HepG2 (cell line): ENCODE data around the gene SMARCB1. TPM values are rescaled to one million over a fixed set of nuclear protein-coding genes. Genes with fewer than 3 reads are reported as not detected.

Source experiments
- HNRNPH1 ChIP-seq: fragments of 200-400 bp; formaldehyde crosslinking; optimal IDR thresholded peaks from 2 replicates; pipeline ENCODE3; 2017; ENCODE audit warnings: mild to moderate bottlenecking, low read depth, low read length
- KLF12 ChIP-seq: sonication (generic); formaldehyde crosslinking; IDR thresholded peaks from 2 replicates; pipeline ENCODE4 v1.4.0; 2020; ENCODE audit warnings: missing genetic modification reagents, borderline replicate concordance
- MAF1 ChIP-seq: sonication (generic); formaldehyde crosslinking; IDR thresholded peaks from 2 replicates; pipeline ENCODE4 v1.5.0; 2020; ENCODE audit warnings: missing genetic modification reagents, borderline replicate concordance
- MED13 ChIP-seq: sonication (generic); formaldehyde crosslinking; IDR thresholded peaks from 2 replicates; pipeline ENCODE4 v1.5.0; 2020; ENCODE audit warnings: missing genetic modification reagents
- MED8 ChIP-seq: sonication (generic); formaldehyde crosslinking; IDR thresholded peaks from 2 replicates; pipeline ENCODE4 v1.8.1; 2023; ENCODE audit warnings: mild to moderate bottlenecking, missing genetic modification reagents; ENCODE audit not compliant: insufficient replicate concordance
- NCOA5 ChIP-seq: sonication (generic); formaldehyde crosslinking; IDR thresholded peaks from 2 replicates; pipeline ENCODE4 v1.4.0; 2020; ENCODE audit warnings: missing genetic modification reagents
- PHF21A ChIP-seq: sonication (generic); formaldehyde crosslinking; IDR thresholded peaks from 2 replicates; pipeline ENCODE4 v1.5.0; 2020; ENCODE audit warnings: mild to moderate bottlenecking, missing genetic modification reagents
- RNF2 ChIP-seq: fragments of 450-650 bp; conservative IDR thresholded peaks from 2 replicates; pipeline ENCODE4 v1.6.1; 2016; ENCODE audit warnings: low read depth
- SALL1 ChIP-seq: sonication (generic); formaldehyde crosslinking; IDR thresholded peaks from 2 replicates; pipeline ENCODE4 v1.8.0; 2022; ENCODE audit warnings: mild to moderate bottlenecking, missing genetic modification reagents
- TMF1 ChIP-seq: sonication (generic); formaldehyde crosslinking; IDR thresholded peaks from 2 replicates; pipeline ENCODE4 v1.8.1; 2022; ENCODE audit warnings: low read depth, missing genetic modification reagents
- U2AF2 ChIP-seq: fragments of 200-400 bp; formaldehyde crosslinking; IDR thresholded peaks from 2 replicates; pipeline ENCODE4 v1.6.1; 2017; ENCODE audit warnings: low read depth, mild to moderate bottlenecking, low read length
- ZBTB7A ChIP-seq: sonication (generic); formaldehyde crosslinking; IDR thresholded peaks from 2 replicates; pipeline ENCODE4 v1.8.0; 2022; ENCODE audit warnings: mild to moderate bottlenecking, missing genetic modification reagents
- ZMYM2 ChIP-seq: sonication (generic); formaldehyde crosslinking; IDR thresholded peaks from 2 replicates; pipeline ENCODE4 v1.8.0; 2022; ENCODE audit warnings: mild to moderate bottlenecking, missing genetic modification reagents
- ZMYM3 ChIP-seq: sonication (generic); formaldehyde crosslinking; IDR thresholded peaks from 2 replicates; pipeline ENCODE4 v1.5.1; 2020; ENCODE audit warnings: mild to moderate bottlenecking, missing genetic modification reagents
- ZNF333 ChIP-seq: sonication (generic); formaldehyde crosslinking; IDR thresholded peaks from 2 replicates; pipeline ENCODE4 v1.4.0; 2020; ENCODE audit warnings: mild to moderate bottlenecking, missing genetic modification reagents, borderline replicate concordance
- ZNF780A ChIP-seq: sonication (generic); formaldehyde crosslinking; IDR thresholded peaks from 2 replicates; pipeline ENCODE4 v1.8.0; 2022; ENCODE audit warnings: mild to moderate bottlenecking, missing genetic modification reagents, moderate library complexity
- polyA plus RNA-seq, 8 experiments: library from polyadenylated mRNA; depleted of rRNA in 3 of 8; stranded (reverse) in 7 of 8; unstranded in 1 of 8; fragments of >200 nt; fragmentation: Illumina TruSeq in 4 of 8; extraction: Trizol in 4 of 8; gene quantifications; 2 replicates each; pipeline versions ENCODE4 v1.2.1 to v1.2.3, GENCODE V29; 2011 to 2016; ENCODE audit warnings: low read depth in 4 of 8, missing spikeins in 1 of 8, mixed read lengths in 1 of 8; ENCODE audit not compliant: insufficient read depth in 1 of 8
- total RNA-seq, 5 experiments: library from RNA; depleted of rRNA; stranded (reverse); fragments of >200 nt; fragmentation: Illumina TruSeq; extraction: Trizol; gene quantifications; 2 replicates each; pipeline ENCODE4 v1.2.3, GENCODE V29; 2016; ENCODE audit warnings: low read depth in 1 of 5
- TF ChIP-seq, protein P1 (sequence below): sonication (generic); formaldehyde crosslinking; IDR thresholded peaks from 2 replicates; pipeline ENCODE4 v1.5.0; 2020; ENCODE audit warnings: missing genetic modification reagents
- TF ChIP-seq, protein P2 (sequence below): sonication (generic); formaldehyde crosslinking; conservative IDR thresholded peaks from 2 replicates; pipeline ENCODE4 v1.4.0; 2020; ENCODE audit warnings: missing genetic modification reagents
- TF ChIP-seq, protein P3 (sequence below): sonication (generic); formaldehyde crosslinking; IDR thresholded peaks from 2 replicates; pipeline ENCODE4 v1.4.0; 2020; ENCODE audit warnings: missing genetic modification reagents
- TF ChIP-seq, protein P4 (sequence below): sonication (generic); formaldehyde crosslinking; IDR thresholded peaks from 2 replicates; pipeline ENCODE4 v1.5.0; 2020; ENCODE audit warnings: missing genetic modification reagents, mild to moderate bottlenecking, borderline replicate concordance

The SMARCB1 gene
- total and polyA plus RNA-seq, 2 of the 13 experiments (the other 11 are each of a cell fraction or from before 2014, with no cell fraction given) = 74.0 to 166 TPM

DNA sequence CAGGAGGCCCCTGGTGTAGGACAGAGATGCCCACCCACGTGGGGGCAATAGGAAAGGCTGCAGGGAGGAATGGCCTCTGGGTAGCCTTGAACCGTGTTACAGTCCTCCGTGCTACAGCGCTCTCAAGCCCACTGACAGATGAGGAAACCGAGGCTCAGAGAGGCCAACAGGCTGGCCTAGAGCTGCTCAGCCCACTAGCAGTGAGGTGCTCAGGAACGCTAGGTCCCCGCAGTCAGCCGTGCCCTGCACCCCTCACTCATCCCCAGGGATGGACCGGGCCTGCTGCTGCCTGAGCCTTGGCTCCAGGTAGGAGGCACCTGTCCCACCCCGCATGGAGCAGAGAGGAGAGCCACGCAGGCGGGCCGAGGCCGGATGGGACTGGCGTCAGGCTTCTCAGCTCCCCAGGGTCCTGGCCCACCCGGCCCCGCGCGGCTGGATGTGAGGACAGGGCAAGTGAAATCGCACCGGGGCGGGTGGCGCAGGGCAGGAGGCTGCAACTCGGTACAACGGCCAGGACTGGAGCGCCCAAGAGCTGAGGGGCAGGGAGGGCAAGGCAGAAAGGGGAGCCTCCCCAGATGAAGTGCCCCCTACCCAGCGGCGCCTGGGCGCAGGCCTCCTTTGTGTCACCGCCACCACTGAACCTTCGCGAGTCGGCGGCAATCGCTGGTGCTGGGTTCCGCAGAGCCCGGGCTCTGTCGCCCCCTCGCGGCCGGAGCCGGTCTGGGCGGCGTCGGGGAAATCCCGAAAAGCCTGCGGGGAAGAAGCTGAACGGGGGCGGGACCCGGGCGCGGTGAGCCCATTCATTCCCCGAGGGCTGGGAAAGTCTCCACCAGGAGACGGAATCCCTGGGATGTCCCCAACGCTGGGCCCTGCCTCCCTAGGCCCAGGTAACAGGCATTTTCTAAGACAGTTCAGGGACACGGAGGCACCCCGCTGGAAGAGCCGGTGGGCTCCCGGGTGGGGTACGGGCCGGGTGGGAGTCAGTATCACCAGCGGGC is 62.5 kb downstream of the SMARCB1 start (continued):
- TF ChIP-seq, protein P1, sequence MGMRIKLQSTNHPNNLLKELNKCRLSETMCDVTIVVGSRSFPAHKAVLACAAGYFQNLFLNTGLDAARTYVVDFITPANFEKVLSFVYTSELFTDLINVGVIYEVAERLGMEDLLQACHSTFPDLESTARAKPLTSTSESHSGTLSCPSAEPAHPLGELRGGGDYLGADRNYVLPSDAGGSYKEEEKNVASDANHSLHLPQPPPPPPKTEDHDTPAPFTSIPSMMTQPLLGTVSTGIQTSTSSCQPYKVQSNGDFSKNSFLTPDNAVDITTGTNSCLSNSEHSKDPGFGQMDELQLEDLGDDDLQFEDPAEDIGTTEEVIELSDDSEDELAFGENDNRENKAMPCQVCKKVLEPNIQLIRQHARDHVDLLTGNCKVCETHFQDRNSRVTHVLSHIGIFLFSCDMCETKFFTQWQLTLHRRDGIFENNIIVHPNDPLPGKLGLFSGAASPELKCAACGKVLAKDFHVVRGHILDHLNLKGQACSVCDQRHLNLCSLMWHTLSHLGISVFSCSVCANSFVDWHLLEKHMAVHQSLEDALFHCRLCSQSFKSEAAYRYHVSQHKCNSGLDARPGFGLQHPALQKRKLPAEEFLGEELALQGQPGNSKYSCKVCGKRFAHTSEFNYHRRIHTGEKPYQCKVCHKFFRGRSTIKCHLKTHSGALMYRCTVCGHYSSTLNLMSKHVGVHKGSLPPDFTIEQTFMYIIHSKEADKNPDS (CRISPR knock-in tag) = no peak
- TF ChIP-seq, protein P2, sequence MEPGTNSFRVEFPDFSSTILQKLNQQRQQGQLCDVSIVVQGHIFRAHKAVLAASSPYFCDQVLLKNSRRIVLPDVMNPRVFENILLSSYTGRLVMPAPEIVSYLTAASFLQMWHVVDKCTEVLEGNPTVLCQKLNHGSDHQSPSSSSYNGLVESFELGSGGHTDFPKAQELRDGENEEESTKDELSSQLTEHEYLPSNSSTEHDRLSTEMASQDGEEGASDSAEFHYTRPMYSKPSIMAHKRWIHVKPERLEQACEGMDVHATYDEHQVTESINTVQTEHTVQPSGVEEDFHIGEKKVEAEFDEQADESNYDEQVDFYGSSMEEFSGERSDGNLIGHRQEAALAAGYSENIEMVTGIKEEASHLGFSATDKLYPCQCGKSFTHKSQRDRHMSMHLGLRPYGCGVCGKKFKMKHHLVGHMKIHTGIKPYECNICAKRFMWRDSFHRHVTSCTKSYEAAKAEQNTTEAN (CRISPR knock-in tag) = no peak
- TF ChIP-seq NCOA5 (CRISPR knock-in tag) = no peak
- peak; percentile 47; the same call in 1 of the 2 replicates for TF ChIP-seq PHF21A (CRISPR knock-in tag)
- no peak for TF ChIP-seq U2AF2
- no peak for TF ChIP-seq HNRNPH1
- no peak; the same call in none of the 2 replicates for TF ChIP-seq ZMYM3 (CRISPR knock-in tag)
- no peak for TF ChIP-seq MED13 (CRISPR knock-in tag)
- TF ChIP-seq, protein P3, sequence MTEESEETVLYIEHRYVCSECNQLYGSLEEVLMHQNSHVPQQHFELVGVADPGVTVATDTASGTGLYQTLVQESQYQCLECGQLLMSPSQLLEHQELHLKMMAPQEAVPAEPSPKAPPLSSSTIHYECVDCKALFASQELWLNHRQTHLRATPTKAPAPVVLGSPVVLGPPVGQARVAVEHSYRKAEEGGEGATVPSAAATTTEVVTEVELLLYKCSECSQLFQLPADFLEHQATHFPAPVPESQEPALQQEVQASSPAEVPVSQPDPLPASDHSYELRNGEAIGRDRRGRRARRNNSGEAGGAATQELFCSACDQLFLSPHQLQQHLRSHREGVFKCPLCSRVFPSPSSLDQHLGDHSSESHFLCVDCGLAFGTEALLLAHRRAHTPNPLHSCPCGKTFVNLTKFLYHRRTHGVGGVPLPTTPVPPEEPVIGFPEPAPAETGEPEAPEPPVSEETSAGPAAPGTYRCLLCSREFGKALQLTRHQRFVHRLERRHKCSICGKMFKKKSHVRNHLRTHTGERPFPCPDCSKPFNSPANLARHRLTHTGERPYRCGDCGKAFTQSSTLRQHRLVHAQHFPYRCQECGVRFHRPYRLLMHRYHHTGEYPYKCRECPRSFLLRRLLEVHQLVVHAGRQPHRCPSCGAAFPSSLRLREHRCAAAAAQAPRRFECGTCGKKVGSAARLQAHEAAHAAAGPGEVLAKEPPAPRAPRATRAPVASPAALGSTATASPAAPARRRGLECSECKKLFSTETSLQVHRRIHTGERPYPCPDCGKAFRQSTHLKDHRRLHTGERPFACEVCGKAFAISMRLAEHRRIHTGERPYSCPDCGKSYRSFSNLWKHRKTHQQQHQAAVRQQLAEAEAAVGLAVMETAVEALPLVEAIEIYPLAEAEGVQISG = peak; percentile 80
- no peak for TF ChIP-seq MAF1 (CRISPR knock-in tag)
- TF ChIP-seq, protein P4, sequence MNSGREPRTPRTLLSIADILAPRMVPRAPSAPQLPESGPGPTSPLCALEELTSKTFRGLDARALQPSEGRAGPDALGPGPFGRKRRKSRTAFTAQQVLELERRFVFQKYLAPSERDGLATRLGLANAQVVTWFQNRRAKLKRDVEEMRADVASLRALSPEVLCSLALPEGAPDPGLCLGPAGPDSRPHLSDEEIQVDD (CRISPR knock-in tag) = no peak
- no peak for TF ChIP-seq MED8 (CRISPR knock-in tag)
- peak; percentile 54; the same call in 1 of the 2 replicates for TF ChIP-seq KLF12 (CRISPR knock-in tag)
- TF ChIP-seq RNF2 = 0 out of 2 replicates have a peak, but pooled peaks have one; percentile 29
- no peak for TF ChIP-seq TMF1 (CRISPR knock-in tag)
- TF ChIP-seq ZNF780A (CRISPR knock-in tag) = no peak
- TF ChIP-seq ZMYM2 (CRISPR knock-in tag) = peak; percentile 71; the same call in 1 of the 2 replicates
- peak; percentile 47; the same call in 1 of the 2 replicates for TF ChIP-seq ZBTB7A (CRISPR knock-in tag)
- TF ChIP-seq ZNF333 = 0 out of 2 replicates have a peak, but pooled peaks have one; percentile 16
- TF ChIP-seq SALL1 = peak; percentile 67; the same call in 1 of the 2 replicates
